Measurements from ENCODE around the gene CCNQ. TPM values are rescaled to one million over a fixed set of nuclear protein-coding genes. Genes with fewer than 3 reads are reported as not detected.

The CCNQ gene
- total RNA-seq, 1 experiment from 2014 or later, result 20.3 TPM

GRCh38 chrX:153572601-153573000 lies 26.3 kb downstream of the CCNQ start:
- Histone ChIP-seq H3K4me2 (ENCODE audit: low read length) (no peak overlapping the region), H3K4me1 (ENCODE audit: control insufficient read depth in 1 of 2, insufficient read depth in 2 of 2, low read length in 2 of 2) (no peaks in the 10 kb centered on the region), H3K4me3 (replicated peaks in 1 of 2; ENCODE audit: low read depth in 1 of 2, low read length in 2 of 2) (no peak overlapping the region), H2AFZ (ENCODE audit: low read depth, low read length, poor library complexity, severe bottlenecking) (no peak overlapping the region), H3K27me3 (ENCODE audit: insufficient read depth, low read length) (no peaks in the 10 kb centered on the region), H4K20me1 (ENCODE audit: insufficient read depth) (no peaks in the 10 kb centered on the region), H3K79me2 (ENCODE audit: insufficient read depth, low read length) (no peaks in the 10 kb centered on the region), H3K9me2 (ENCODE audit: insufficient read depth) (no peaks in the 10 kb centered on the region), H3K9me3 (ENCODE audit: control insufficient read depth in 1 of 2, insufficient read depth in 1 of 2, low read depth in 1 of 2, low read length in 2 of 2) (no peaks in the 10 kb centered on the region), H3K9ac (ENCODE audit: low read length) (no peak overlapping the region), H3K36me3 (ENCODE audit: control insufficient read depth in 1 of 2, insufficient read depth in 2 of 2, low read length in 2 of 2) (no peaks in the 10 kb centered on the region), H3K27ac (ENCODE audit: low read depth, low read length) (no peak overlapping the region)
- TF ChIP-seq, protein P1, sequence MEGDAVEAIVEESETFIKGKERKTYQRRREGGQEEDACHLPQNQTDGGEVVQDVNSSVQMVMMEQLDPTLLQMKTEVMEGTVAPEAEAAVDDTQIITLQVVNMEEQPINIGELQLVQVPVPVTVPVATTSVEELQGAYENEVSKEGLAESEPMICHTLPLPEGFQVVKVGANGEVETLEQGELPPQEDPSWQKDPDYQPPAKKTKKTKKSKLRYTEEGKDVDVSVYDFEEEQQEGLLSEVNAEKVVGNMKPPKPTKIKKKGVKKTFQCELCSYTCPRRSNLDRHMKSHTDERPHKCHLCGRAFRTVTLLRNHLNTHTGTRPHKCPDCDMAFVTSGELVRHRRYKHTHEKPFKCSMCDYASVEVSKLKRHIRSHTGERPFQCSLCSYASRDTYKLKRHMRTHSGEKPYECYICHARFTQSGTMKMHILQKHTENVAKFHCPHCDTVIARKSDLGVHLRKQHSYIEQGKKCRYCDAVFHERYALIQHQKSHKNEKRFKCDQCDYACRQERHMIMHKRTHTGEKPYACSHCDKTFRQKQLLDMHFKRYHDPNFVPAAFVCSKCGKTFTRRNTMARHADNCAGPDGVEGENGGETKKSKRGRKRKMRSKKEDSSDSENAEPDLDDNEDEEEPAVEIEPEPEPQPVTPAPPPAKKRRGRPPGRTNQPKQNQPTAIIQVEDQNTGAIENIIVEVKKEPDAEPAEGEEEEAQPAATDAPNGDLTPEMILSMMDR (IDR thresholded peaks at IDR 0.05 in 2 of 3, conservative IDR thresholded peaks at IDR 0.05 in 1 of 3; ENCODE audit: borderline replicate concordance in 1 of 3, insufficient read depth in 1 of 3, low read depth in 2 of 3, low read length in 2 of 3), result no peak
- intact Hi-C loops (cut with micrococcal nuclease), result no loop called here
- no TSS peak for BruUV-seq (replicated peaks)
- DNase-seq (ENCODE audit: low read depth, low spot score) (no peak), ATAC-seq (no peak)
- RAD21 ChIA-PET (ENCODE audit: low non-redundant PET in 1 of 2, low total read pairs in 2 of 2, uncharacterized antibody in 2 of 2, unreplicated experiment in 2 of 2), result no interaction called here
- POLR2A ChIA-PET, result no interaction called here
- CTCF ChIA-PET, result no interaction called here

DNA sequence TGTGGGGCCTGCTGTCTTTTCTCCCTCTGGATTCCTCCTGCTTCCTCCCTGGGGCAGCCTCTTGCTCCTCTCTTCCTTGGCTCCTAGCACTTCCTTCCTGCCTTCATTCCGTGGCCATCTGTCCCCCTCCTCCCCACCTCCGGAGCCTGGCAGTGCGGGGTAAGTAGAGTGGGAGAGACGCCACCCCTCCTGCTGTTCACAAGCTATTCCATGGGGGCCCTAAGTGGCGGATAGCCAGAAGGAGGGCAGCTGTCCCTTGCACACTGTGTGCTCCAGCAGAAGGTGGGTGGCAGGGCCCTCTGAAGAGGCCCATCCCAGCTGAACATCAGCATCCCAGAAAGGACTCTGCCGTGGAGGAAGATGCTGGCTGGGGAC lies 27.4 kb downstream of the CCNQ start:
- intact Hi-C loops (cut with micrococcal nuclease), result no loop called here
- no TSS peak for BruUV-seq (replicated peaks)
- ATAC-seq (no peak), DNase-seq (ENCODE audit: low read depth, low spot score) (no peak)
- H4K20me1 ChIP-seq (ENCODE audit: insufficient read depth), result no peaks in the 10 kb centered on the region
- ChIA-PET POLR2A (no interaction called here), RAD21 (ENCODE audit: low non-redundant PET in 1 of 2, low total read pairs in 2 of 2, uncharacterized antibody in 2 of 2, unreplicated experiment in 2 of 2) (no interaction called here), CTCF (no interaction called here)
- no peak overlapping the region for H3K27ac ChIP-seq (ENCODE audit: low read depth, low read length)
- no peak overlapping the region for H3K4me2 ChIP-seq (ENCODE audit: low read length)
- no peaks in the 10 kb centered on the region for H3K36me3 ChIP-seq (ENCODE audit: control insufficient read depth in 1 of 2, insufficient read depth in 2 of 2, low read length in 2 of 2)
- no peak overlapping the region for H2AFZ ChIP-seq (ENCODE audit: low read depth, low read length, poor library complexity, severe bottlenecking)
- no peak overlapping the region for H3K4me3 ChIP-seq (replicated peaks in 1 of 2; ENCODE audit: low read depth in 1 of 2, low read length in 2 of 2)
- H3K9me3 ChIP-seq (ENCODE audit: control insufficient read depth in 1 of 2, insufficient read depth in 1 of 2, low read depth in 1 of 2, low read length in 2 of 2), result no peaks in the 10 kb centered on the region
- no peaks in the 10 kb centered on the region for H3K79me2 ChIP-seq (ENCODE audit: insufficient read depth, low read length)
- H3K9ac ChIP-seq (ENCODE audit: low read length), result no peak overlapping the region
- no peaks in the 10 kb centered on the region for H3K9me2 ChIP-seq (ENCODE audit: insufficient read depth)
- no peaks in the 10 kb centered on the region for H3K4me1 ChIP-seq (ENCODE audit: control insufficient read depth in 1 of 2, insufficient read depth in 2 of 2, low read length in 2 of 2)
- no peaks in the 10 kb centered on the region for H3K27me3 ChIP-seq (ENCODE audit: insufficient read depth, low read length)
- TF ChIP-seq POLR2AphosphoS5 (IDR thresholded peaks at IDR 0.05; ENCODE audit: low read depth, low read length), result no peak
- no peak for TF ChIP-seq ZFX (IDR thresholded peaks at IDR 0.05)
- no peak for TF ChIP-seq SP1 (IDR thresholded peaks at IDR 0.05; ENCODE audit: low read depth)
- TF ChIP-seq EZH2 (IDR thresholded peaks at IDR 0.05), result no peak
- no peak for TF ChIP-seq ZBTB33 (IDR thresholded peaks at IDR 0.05; ENCODE audit: extremely low read depth, insufficient replicate concordance, low read length)
- TF ChIP-seq CBX3 (IDR thresholded peaks at IDR 0.05; ENCODE audit: low read depth), result no peak
- no peak for TF ChIP-seq SIN3A (IDR thresholded peaks at IDR 0.05; ENCODE audit: low read depth)
- no peak for TF ChIP-seq SRF (IDR thresholded peaks at IDR 0.05; ENCODE audit: low read depth)
- TF ChIP-seq ATF3 (IDR thresholded peaks at IDR 0.05), result no peak
- TF ChIP-seq EGR1 (IDR thresholded peaks at IDR 0.05; ENCODE audit: low read depth), result no peak
- TF ChIP-seq ZNF274 (IDR thresholded peaks at IDR 0.05; ENCODE audit: low read depth, low read length), result no peak
- TF ChIP-seq, protein P1 (IDR thresholded peaks at IDR 0.05 in 2 of 3, conservative IDR thresholded peaks at IDR 0.05 in 1 of 3; ENCODE audit: borderline replicate concordance in 1 of 3, insufficient read depth in 1 of 3, low read depth in 2 of 3, low read length in 2 of 3), result no peak
- TF ChIP-seq RAD21 (IDR thresholded peaks at IDR 0.05; ENCODE audit: low read depth), result no peak
- no peak for TF ChIP-seq CEBPB (IDR thresholded peaks at IDR 0.05; ENCODE audit: low read depth)
- TF ChIP-seq TCF7L2 (IDR thresholded peaks at IDR 0.05; ENCODE audit: borderline replicate concordance, extremely low read depth, insufficient read depth, insufficient read length), result no peak
